CD4-positive, alpha-beta memory T cell (primary cell): ENCODE measurements around the gene HOXD8. TPM values are rescaled to one million over a fixed set of nuclear protein-coding genes. Genes with fewer than 3 reads are reported as not detected.

ENCODE experiments used
- CTCF ChIA-PET: fragments of 350-600 bp; sonication (Branson Sonifier 250); formaldehyde crosslinking; loops from one replicate; lab custom pipeline; 2021; ENCODE audit warnings: inconsistent platforms; ENCODE audit not compliant: partially characterized antibody; lab: Charles Lee
- POLR2A ChIA-PET: fragments of 350-600 bp; sonication (Branson Sonifier 250); formaldehyde crosslinking; loops from one replicate; lab custom pipeline; 2021; ENCODE audit not compliant: partially characterized antibody; lab: Charles Lee
- DNase-seq, 5 donors: peaks; one replicate each; pipeline versions ENCODE4 v3.0.0 to v3.0.0-alpha.2; 2020 to 2022; ENCODE audit warnings: mixed read lengths in 1 of 5
- H3K27ac ChIP-seq: one replicate; pipeline ENCODE4 v1.7.0; 2013; ENCODE audit warnings: low read depth, low read length
- H3K27me3 ChIP-seq: 2 replicates; pipeline ENCODE4 v1.7.0; 2013; ENCODE audit warnings: mild to moderate bottlenecking, low read length, moderate library complexity; ENCODE audit not compliant: insufficient read depth
- H3K36me3 ChIP-seq: 2 replicates; pipeline ENCODE4 v1.7.0; 2013; ENCODE audit warnings: mild to moderate bottlenecking, low read length, moderate library complexity; ENCODE audit not compliant: insufficient read depth
- H3K4me1 ChIP-seq: 2 replicates; pipeline ENCODE4 v1.7.0; 2013; ENCODE audit warnings: mild to moderate bottlenecking, low read length, moderate library complexity; ENCODE audit not compliant: insufficient read depth
- H3K4me3 ChIP-seq, 2 donors: one replicate each; pipeline ENCODE4 v1.7.0; 2013; ENCODE audit warnings: low read length in 2 of 2, mild to moderate bottlenecking in 1 of 2
- H3K9me3 ChIP-seq, 2 donors: one replicate each; pipeline ENCODE4 v1.7.0; 2013; ENCODE audit warnings: low read length in 2 of 2, control low read depth in 1 of 2; ENCODE audit not compliant: control insufficient read depth in 1 of 2
- H3K27ac Mint-ChIP-seq, 7 donors: one replicate each; pipeline ENCODE4 v1.8.0; 2020 to 2021; ENCODE audit warnings: mixed read lengths in 7 of 7, mild to moderate bottlenecking in 6 of 7, inconsistent platforms in 3 of 7, moderate library complexity in 3 of 7
- H3K27me3 Mint-ChIP-seq, 2 donors: one replicate each; pipeline ENCODE4 v1.8.0; 2020 to 2021; ENCODE audit warnings: mixed read lengths in 2 of 2
- H3K36me3 Mint-ChIP-seq, 2 donors: one replicate each; pipeline ENCODE4 v1.8.0; 2020 to 2021; ENCODE audit warnings: mixed read lengths in 2 of 2, inconsistent platforms in 1 of 2, mild to moderate bottlenecking in 1 of 2
- H3K4me1 Mint-ChIP-seq, 4 donors: one replicate each; pipeline ENCODE4 v1.8.0; 2020 to 2021; ENCODE audit warnings: mixed read lengths in 4 of 4, mild to moderate bottlenecking in 1 of 4
- H3K4me3 Mint-ChIP-seq, 8 donors: one replicate each; pipeline ENCODE4 v1.8.0; 2020 to 2021; ENCODE audit warnings: mixed read lengths in 8 of 8, mild to moderate bottlenecking in 7 of 8, moderate library complexity in 6 of 8, inconsistent platforms in 3 of 8
- H3K9me3 Mint-ChIP-seq, 8 donors: one replicate each; pipeline ENCODE4 v1.8.0; 2020 to 2021; ENCODE audit warnings: mixed read lengths in 8 of 8, mild to moderate bottlenecking in 5 of 8, inconsistent platforms in 3 of 8, moderate library complexity in 1 of 8
- intact Hi-C: fragments of 100-400 bp; cut with micrococcal nuclease; formaldehyde crosslinking; loops from one replicate; pipeline ENCODE4 v1.15.1; 2023
- polyA plus RNA-seq, 2 donors: library from polyadenylated mRNA; unstranded; fragments of 300-500 nt; fragmentation: Illumina TruSeq; gene quantifications; one replicate each; pipeline ENCODE4 v1.2.3, GENCODE V29; 2021
- total RNA-seq, 2 experiments: library from RNA; stranded (reverse); gene quantifications; one replicate each; pipeline ENCODE4 v1.2.3, GENCODE V29; 2021

The HOXD8 gene
- total and polyA plus RNA-seq, 4 experiments from 2014 or later, result not detected

DNA sequence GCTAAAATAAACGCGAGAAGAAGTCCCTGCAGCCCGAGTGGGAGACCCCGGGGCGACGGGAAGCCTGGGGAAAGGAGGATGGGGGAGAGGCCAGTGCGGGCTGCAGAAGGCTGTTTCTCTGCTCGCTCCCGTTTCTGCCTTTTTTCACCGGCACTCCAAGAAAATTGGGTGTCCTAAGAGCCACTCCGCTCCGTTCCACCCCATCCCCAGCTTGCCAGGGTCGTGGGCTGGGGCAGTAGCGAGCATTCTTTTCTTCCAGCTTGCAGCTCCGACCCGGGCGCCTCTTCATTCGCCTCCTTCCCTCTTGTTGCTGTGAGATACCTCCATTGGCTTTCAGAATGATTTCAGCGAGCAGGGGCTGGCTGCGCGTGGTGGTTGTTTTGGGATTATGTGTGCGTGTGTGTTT, 28.7 kb downstream of the HOXD8 start:
- H3K4me3 Mint-ChIP-seq, result peak overlapping the region in 4 of 8 donors; percentile 17 to 77 (median 36)
- H3K4me3 ChIP-seq, result no peak overlapping the region
- H3K4me1 Mint-ChIP-seq, result peaks cover 6 to 20% (median 8%) of the 10 kb centered on the region in 4 donors
- no peak overlapping the region for H3K27ac ChIP-seq
- peaks cover 0 to 1% of the 10 kb centered on the region in 2 donors for H3K36me3 Mint-ChIP-seq
- DNase-seq, result no peak
- H3K36me3 ChIP-seq, result no peaks in the 10 kb centered on the region
- peaks cover 0 to 19% (median 2%) of the 10 kb centered on the region in 8 donors for H3K9me3 Mint-ChIP-seq
- H3K27me3 ChIP-seq, result peaks cover 60% of the 10 kb centered on the region
- H3K4me1 ChIP-seq, result peaks cover 6% of the 10 kb centered on the region
- peaks cover 59 to 65% of the 10 kb centered on the region in 2 donors for H3K27me3 Mint-ChIP-seq
- intact Hi-C loops, result no loop called here
- no peaks in the 10 kb centered on the region for H3K9me3 ChIP-seq
- ChIA-PET CTCF (no interaction called here), POLR2A (no interaction called here)
- H3K27ac Mint-ChIP-seq, result peak overlapping the region in 3 of 7 donors; percentile 34 to 64 (median 43)

GRCh38 chr2:176158855-176159662, 29.6 kb downstream of the HOXD8 start:
- H3K9me3 ChIP-seq, result no peaks in the 10 kb centered on the region
- peaks cover 0 to 1% of the 10 kb centered on the region in 2 donors for H3K36me3 Mint-ChIP-seq
- H3K4me1 Mint-ChIP-seq, result peaks cover 6 to 25% (median 10%) of the 10 kb centered on the region in 4 donors
- no peak for DNase-seq
- no peaks in the 10 kb centered on the region for H3K36me3 ChIP-seq
- peak overlapping the region in 2 of 7 donors; percentile 46 to 88 for H3K27ac Mint-ChIP-seq
- CTCF ChIA-PET, result no interaction called here
- H3K4me1 ChIP-seq, result peaks cover 6% of the 10 kb centered on the region
- H3K27me3 ChIP-seq, result peaks cover 66% of the 10 kb centered on the region
- peaks cover 63 to 70% of the 10 kb centered on the region in 2 donors for H3K27me3 Mint-ChIP-seq
- no peak overlapping the region for H3K4me3 ChIP-seq
- no peak overlapping the region for H3K27ac ChIP-seq
- intact Hi-C loops, result no loop called here
- POLR2A ChIA-PET, result no interaction called here
- peak overlapping the region in 2 of 8 donors; percentile 20 to 39 for H3K4me3 Mint-ChIP-seq
- H3K9me3 Mint-ChIP-seq, result peaks cover 0 to 22% (median 7%) of the 10 kb centered on the region in 8 donors

- DNase-seq, result no peak
- no peaks in the 10 kb centered on the region for H3K9me3 ChIP-seq
- H3K4me3 ChIP-seq, result no peak overlapping the region
- Mint-ChIP-seq H3K4me1 (peaks cover 8 to 32% (median 12%) of the 10 kb centered on the region in 4 donors), H3K27ac (peak overlapping the region in 1 of 7 donors; percentile 46), H3K36me3 (peaks cover 0 to 1% of the 10 kb centered on the region in 2 donors), H3K9me3 (peaks cover 0 to 28% (median 9%) of the 10 kb centered on the region in 8 donors), H3K27me3 (peaks cover 63 to 72% of the 10 kb centered on the region in 2 donors), H3K4me3 (peak overlapping the region in 2 of 8 donors; percentile 20 to 39)
- peaks cover 63% of the 10 kb centered on the region for H3K27me3 ChIP-seq
- POLR2A ChIA-PET, result no interaction called here
- peaks cover 6% of the 10 kb centered on the region for H3K4me1 ChIP-seq
- intact Hi-C loops, result no loop called here
- CTCF ChIA-PET, result no interaction called here
- H3K27ac ChIP-seq, result no peak overlapping the region
- no peaks in the 10 kb centered on the region for H3K36me3 ChIP-seq
Measured at GRCh38 chr2:176159663-176160250, 30.3 kb downstream of the HOXD8 start.

- POLR2A ChIA-PET, result no interaction called here
- CTCF ChIA-PET, result no interaction called here
Measured at GRCh38 chr2:176160251-176160985, 30.9 kb downstream of the HOXD8 start.

DNA sequence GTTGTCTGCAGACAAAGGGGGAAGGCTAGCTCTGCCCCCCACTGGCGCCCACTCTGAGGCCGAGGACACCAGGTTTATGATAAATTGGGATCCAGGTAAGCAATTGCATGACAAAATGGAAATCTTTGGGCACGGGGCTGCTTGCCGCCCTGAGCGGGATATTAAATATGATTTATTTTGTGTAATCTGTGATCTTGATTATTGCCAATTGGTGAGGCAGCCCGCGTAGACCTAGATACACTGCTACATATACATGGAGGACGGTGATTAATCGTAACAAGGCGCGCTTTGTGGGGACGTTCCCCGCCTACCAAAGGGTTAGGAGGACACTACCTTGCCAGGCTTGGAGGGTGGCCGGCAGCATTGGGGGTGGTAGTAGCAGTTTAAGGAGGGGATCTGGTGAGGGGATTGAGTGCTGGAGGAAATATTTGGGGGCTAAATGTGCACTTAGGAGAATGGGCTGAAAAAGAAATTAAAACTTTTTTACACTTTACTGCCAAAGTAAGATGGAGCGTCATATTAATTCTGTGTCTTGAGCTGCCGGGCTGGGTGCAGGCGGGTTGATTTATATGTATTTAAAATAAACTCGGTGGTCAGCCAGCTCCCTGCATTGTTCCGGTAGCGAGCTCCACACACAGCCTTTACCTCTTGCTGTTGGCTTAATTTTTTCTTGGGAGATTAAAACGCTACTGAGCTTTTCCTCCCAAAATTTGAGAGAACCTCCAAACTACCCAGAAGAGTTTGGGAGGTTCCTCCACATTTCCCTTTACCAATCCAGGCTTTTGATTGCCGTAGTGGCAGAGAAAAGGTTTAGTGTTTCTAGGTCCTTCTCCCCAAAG, 31.7 kb downstream of the HOXD8 start:
- no peaks in the 10 kb centered on the region for H3K9me3 ChIP-seq
- peaks cover 64% of the 10 kb centered on the region for H3K27me3 ChIP-seq
- no peaks in the 10 kb centered on the region for H3K36me3 ChIP-seq
- H3K4me3 ChIP-seq, result no peak overlapping the region
- H3K27ac ChIP-seq, result no peak overlapping the region
- H3K4me1 ChIP-seq, result peaks cover 6% of the 10 kb centered on the region
- CTCF ChIA-PET, result no interaction called here
- intact Hi-C loops, result no loop called here
- no peak for DNase-seq
- Mint-ChIP-seq H3K9me3 (peaks cover 0 to 36% (median 9%) of the 10 kb centered on the region in 8 donors), H3K27ac (peak overlapping the region in 2 of 7 donors; percentile 19 to 59), H3K36me3 (peaks cover 0 to 1% of the 10 kb centered on the region in 2 donors), H3K4me1 (peaks cover 8 to 32% (median 12%) of the 10 kb centered on the region in 4 donors), H3K4me3 (peak overlapping the region in 1 of 8 donors; percentile 10), H3K27me3 (peaks cover 64 to 74% of the 10 kb centered on the region in 2 donors)
- POLR2A ChIA-PET, result interaction anchor here (1.2 kb wide), 1 partner anchor 29 kb away, joined by 3 read pairs; no protein-coding TSS in a partner anchor

More at GRCh38 chr2:176160251-176160985, 30.9 kb downstream of the HOXD8 start:
- no peak overlapping the region for H3K4me3 Mint-ChIP-seq
- Histone ChIP-seq H3K27ac (no peak overlapping the region), H3K4me1 (peaks cover 6% of the 10 kb centered on the region), H3K9me3 (no peaks in the 10 kb centered on the region), H3K36me3 (no peaks in the 10 kb centered on the region), H3K4me3 (no peak overlapping the region), H3K27me3 (peaks cover 61% of the 10 kb centered on the region)
- H3K27me3 Mint-ChIP-seq, result peaks cover 61 to 72% of the 10 kb centered on the region in 2 donors
- peaks cover 0 to 33% (median 9%) of the 10 kb centered on the region in 8 donors for H3K9me3 Mint-ChIP-seq
- H3K4me1 Mint-ChIP-seq, result peaks cover 8 to 32% (median 12%) of the 10 kb centered on the region in 4 donors
- no peak for DNase-seq
- peaks cover 0 to 1% of the 10 kb centered on the region in 2 donors for H3K36me3 Mint-ChIP-seq
- peak overlapping the region in 2 of 7 donors; percentile 47 to 59 for H3K27ac Mint-ChIP-seq
- intact Hi-C loops, result no loop called here

DNA sequence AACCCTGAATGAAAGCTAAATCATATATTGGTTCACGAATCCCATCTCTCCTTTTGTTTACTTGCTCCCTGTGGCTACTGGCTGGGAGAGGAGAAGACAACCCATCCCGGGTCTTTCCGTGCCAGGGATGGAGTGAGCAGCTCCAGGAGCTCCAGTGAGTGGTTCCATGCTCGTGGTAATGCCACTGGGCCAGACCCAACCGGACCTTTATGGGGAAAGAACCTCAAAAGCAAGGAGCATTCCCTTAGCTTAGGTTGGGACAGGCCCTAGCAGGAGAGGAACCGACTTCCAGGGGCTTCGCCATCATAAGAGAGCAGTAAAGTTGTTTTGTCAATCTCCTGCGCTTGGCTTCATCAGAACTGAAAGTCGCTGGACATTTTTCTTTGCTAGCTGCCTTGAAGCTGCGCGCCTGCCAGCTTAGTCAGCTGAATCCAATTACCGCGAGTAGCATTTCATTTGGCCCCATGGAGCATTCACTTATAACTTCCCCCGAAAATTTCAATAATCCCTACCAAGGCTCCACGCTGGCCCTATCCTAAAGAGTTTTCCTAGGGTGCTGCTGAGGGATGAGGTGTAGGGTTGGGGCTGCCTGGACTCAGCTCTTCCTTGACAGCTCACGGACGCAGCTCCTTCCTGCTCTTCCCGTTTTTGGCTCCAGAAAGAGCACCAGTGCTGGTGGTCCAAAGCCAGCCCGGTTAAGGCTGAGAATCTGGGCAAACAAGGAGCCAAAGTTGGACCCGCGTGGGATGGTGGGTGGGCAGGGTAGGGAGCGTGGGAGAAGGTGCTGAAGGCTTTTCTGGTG, 32.5 kb downstream of the HOXD8 start:
- peak overlapping the region in 2 of 7 donors; percentile 47 to 59 for H3K27ac Mint-ChIP-seq

More for the DNA sequence above, 32.5 kb downstream of the HOXD8 start:
- H3K9me3 Mint-ChIP-seq, result peaks cover 0 to 36% (median 10%) of the 10 kb centered on the region in 8 donors
- Histone ChIP-seq H3K4me3 (no peak overlapping the region), H3K36me3 (no peaks in the 10 kb centered on the region), H3K4me1 (peaks cover 6% of the 10 kb centered on the region), H3K9me3 (no peaks in the 10 kb centered on the region), H3K27ac (no peak overlapping the region), H3K27me3 (peaks cover 66% of the 10 kb centered on the region)
- intact Hi-C loops, result no loop called here
- no peak for DNase-seq
- H3K4me3 Mint-ChIP-seq, result peak overlapping the region in 1 of 8 donors; percentile 42
- peaks cover 64 to 74% of the 10 kb centered on the region in 2 donors for H3K27me3 Mint-ChIP-seq
- CTCF ChIA-PET, result no interaction called here
- H3K4me1 Mint-ChIP-seq, result peaks cover 7 to 28% (median 11%) of the 10 kb centered on the region in 4 donors
- peaks cover 0 to 1% of the 10 kb centered on the region in 2 donors for H3K36me3 Mint-ChIP-seq
- POLR2A ChIA-PET, result interaction anchor here (1.2 kb wide), 1 partner anchor 29 kb away, joined by 3 read pairs; no protein-coding TSS in a partner anchor
